Gastroesophageal sphincter (tissue), 3 donors: ENCODE measurements around the gene MAP3K10.

Source experiments
- POLR2A ChIP-seq, 2 donors: fragments of 450-650 bp; IDR thresholded peaks; one replicate each; pipeline ENCODE4 v1.6.1; 2017; ENCODE audit warnings: antibody characterized with exemption in 2 of 2, mild to moderate bottlenecking in 2 of 2, moderate library complexity in 1 of 2
- POLR2AphosphoS5 ChIP-seq: sonication (generic); formaldehyde crosslinking; IDR thresholded peaks from one replicate; pipeline ENCODE4 v1.6.1; 2017; ENCODE audit warnings: antibody characterized with exemption
- TF ChIP-seq, protein P1 (sequence below), 4 experiments: fragments of 200-600 bp in 2 of 4; fragments of 450-650 bp in 2 of 4; sonication (generic) in 1 of 4; IDR thresholded peaks; one replicate each; pipeline ENCODE4 v1.5.1; 2017 to 2019; ENCODE audit warnings: antibody characterized with exemption in 4 of 4, mild to moderate bottlenecking in 2 of 4, moderate library complexity in 2 of 4

DNA sequence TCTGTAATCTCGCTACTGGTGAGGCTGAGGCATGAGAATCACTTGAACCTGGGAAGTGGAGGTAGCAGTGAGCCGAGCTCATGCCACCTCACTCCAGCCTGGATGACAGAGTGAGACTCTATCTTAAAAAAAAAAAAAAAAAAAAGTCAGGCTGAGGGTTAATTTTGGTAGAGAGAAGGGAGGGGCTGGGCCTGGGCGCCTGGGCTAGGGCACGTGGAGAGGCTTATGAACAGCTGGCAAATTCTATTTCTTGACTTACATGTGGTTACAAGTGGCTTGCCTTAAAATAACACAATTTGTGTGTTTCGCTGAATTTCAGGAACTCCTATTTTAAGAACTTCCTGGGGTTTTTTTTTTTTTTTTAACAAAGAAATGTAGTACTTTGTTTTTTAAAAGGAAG lies 47.6 kb upstream of the MAP3K10 start:
- TF ChIP-seq, protein P1, sequence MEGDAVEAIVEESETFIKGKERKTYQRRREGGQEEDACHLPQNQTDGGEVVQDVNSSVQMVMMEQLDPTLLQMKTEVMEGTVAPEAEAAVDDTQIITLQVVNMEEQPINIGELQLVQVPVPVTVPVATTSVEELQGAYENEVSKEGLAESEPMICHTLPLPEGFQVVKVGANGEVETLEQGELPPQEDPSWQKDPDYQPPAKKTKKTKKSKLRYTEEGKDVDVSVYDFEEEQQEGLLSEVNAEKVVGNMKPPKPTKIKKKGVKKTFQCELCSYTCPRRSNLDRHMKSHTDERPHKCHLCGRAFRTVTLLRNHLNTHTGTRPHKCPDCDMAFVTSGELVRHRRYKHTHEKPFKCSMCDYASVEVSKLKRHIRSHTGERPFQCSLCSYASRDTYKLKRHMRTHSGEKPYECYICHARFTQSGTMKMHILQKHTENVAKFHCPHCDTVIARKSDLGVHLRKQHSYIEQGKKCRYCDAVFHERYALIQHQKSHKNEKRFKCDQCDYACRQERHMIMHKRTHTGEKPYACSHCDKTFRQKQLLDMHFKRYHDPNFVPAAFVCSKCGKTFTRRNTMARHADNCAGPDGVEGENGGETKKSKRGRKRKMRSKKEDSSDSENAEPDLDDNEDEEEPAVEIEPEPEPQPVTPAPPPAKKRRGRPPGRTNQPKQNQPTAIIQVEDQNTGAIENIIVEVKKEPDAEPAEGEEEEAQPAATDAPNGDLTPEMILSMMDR (IDR thresholded peaks at IDR 0.05) = no peak
- TF ChIP-seq POLR2AphosphoS5 (no peak), POLR2A (IDR thresholded peaks at IDR 0.05) (no peak)
